HG02981 (cell line): ENCODE data around the gene KCNJ18.
"Not testable (repeated sequence)": the region's sequence is repeated elsewhere in the genome, so short reads cannot be mapped to it uniquely, and the experiment has no call there.

ENCODE experiments used
- ATAC-seq: cut with Tn5 transposase; IDR thresholded peaks from one replicate; pipeline ENCODE4 v1.9.1; 2021; ENCODE audit warnings: mild to moderate bottlenecking, moderate library complexity; ENCODE audit not compliant: unreplicated experiment

Gene KCNJ18

GRCh38 chr17:21751111-21751510, 58.8 kb downstream of the KCNJ18 start:
- not testable (repeated sequence) for ATAC-seq
